Kidney glomerular epithelial cell (primary cell): Measurements from ENCODE around the gene MTURN.

Source experiments
- DNase-seq: peaks from one replicate; lab custom pipeline; 2025; lab: John Stamatoyannopoulos, UW

Gene MTURN

DNA sequence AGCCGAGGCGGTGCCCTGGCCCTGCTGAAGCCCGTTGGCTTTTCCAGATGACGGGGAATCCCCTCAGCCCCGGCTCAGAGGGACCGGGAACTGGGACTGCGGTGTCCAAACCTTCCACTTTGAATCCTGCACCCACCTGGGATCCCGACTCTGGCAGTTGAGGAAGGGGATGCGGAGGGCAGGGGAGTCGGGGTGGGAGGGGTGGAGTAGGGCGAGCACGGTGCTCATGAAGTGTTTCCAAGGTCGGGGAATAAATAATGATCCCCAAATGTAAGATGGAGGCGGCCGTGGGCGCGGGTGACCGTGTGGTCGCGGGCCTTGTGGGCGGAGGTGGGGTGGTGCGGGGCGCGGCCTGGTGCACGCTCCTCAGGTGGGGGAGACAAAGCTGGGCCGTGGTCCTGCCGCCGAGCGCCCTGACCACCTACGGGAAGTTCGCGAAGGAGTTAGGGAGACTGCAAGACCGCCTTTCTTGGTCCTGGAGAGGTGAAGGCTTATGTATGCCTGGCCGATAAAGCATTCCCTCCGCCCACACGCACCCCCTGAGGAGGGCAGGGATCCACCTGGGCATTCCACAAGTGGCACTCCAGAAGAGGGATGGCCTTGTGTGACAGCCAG lies 1.4 kb downstream of the MTURN start:
- DNase-seq: no peak

DNA sequence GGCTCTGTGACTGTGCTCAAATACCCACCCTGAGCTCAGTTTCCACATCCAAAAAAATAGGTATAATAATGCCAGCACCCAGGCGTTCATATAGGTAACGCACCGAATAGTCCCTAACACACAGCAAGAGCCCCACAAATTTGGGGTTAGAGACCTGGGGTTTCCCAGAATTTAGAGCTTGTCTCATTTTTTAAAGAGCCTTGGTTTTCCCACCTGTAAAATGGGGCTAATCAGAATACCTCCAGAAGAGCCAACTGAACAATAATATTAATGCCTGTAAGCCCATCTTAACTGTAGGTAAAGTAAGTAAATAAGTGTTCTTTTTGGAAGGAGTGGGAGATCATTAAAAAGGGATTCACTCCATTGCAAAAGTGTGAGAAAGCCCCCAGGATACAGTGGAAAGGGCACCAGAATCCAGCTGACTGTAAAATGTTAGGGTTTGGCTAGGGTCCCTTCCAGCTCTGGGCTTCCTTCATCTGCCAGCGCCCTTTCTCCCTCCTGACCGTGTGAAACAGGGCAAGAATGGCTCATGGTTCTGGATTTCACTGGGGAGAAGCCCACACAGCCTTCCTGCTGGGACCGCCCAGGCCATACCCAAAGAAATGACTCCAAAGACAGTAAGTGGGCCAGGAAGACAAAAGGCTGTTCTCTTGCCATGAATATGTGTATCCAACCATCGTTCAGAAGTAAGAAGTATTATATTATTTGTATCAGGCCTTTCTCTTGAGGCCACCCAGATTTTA lies 2.1 kb downstream of the MTURN start:
- DNase-seq: no peak

DNA sequence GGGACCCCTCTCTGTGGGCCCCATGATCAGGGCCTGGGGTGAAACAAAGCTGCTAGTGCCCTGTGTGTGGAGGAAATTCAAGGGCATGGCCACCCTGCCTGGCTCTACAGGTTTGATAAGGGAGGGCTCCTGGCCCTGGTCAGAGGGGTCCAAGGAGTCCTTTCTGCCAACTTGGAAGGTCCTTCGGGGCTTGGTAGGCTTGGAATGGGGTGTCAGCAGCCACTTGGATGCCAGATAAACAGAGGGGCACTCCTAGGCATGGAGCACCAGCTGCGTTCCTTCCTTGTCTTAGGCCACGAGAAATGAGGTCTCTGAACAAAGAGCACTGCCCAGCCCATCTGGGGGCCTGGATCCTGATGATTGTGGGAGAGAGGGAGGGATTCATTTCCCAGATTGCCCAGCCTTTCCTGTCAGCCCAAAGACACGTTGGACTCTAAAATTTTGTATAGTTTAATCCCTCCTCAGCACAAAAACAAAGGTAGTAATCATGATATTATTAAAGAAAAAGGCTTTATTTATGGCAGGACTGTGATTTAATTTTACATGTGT lies 5.1 kb downstream of the MTURN start:
- no peak for DNase-seq

DNA sequence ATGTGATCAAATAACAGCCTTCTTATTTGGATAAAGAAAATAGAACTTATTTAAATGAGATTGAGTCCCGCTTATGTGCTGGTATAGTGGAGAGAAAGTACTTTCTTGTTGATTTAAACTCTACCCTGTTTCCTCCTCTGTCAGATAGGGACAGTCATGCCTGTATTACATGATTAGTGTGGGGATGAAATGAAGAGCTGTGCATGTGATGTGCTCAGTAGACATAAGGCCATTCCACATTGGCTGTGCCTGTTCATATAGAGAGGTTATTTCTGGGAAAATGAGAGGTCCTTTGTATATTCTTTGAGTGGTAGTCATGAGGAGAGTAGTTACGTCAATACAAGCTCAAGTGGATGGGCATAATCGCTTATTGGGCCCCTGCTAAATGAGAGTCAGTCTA lies 5.7 kb downstream of the MTURN start:
- DNase-seq: no peak

DNA sequence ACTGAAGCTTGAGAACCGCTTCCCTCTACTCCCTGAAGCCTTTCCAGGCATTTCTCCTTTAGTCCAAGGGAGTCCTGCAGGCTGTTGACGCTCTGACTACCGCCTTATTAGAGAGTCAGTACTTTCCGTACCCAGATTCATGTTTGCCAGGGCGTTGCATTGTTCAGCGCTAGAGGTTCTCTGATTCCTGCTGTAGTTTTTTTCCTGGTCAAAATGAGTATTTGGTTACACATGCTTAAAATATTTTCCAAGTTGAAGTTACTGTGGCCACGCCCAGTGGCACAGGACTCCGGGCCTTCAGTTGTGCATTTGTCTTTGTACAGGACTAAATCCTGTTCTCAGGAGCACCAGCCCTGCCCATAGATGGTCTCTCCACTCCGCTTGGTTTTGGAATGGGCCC lies 7.9 kb downstream of the MTURN start:
- peak; percentile 64 for DNase-seq

DNA sequence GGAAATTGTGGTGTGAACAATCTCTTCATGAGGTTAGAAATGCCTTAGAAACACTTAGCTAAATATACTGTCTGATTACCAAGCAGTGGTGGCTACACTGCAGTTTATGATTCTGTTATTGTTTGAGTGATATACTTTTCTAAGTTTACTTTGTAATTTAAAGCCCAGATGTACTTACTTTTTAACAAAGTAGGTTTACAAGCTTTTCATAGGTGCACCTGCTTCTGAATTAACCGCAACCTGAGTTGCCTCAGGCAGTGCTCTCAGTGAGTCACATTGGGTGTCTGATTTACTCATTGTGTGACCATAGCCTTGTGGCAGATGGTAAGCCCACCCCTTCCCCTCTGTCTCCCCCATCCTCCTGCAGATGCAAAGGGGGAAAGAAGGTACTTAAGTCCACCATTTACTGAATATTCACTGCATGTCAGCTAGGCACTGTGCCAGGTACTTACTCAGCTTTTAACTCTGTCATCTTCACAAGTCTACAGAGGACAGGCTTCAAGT lies 9.0 kb downstream of the MTURN start:
- DNase-seq: no peak

DNA sequence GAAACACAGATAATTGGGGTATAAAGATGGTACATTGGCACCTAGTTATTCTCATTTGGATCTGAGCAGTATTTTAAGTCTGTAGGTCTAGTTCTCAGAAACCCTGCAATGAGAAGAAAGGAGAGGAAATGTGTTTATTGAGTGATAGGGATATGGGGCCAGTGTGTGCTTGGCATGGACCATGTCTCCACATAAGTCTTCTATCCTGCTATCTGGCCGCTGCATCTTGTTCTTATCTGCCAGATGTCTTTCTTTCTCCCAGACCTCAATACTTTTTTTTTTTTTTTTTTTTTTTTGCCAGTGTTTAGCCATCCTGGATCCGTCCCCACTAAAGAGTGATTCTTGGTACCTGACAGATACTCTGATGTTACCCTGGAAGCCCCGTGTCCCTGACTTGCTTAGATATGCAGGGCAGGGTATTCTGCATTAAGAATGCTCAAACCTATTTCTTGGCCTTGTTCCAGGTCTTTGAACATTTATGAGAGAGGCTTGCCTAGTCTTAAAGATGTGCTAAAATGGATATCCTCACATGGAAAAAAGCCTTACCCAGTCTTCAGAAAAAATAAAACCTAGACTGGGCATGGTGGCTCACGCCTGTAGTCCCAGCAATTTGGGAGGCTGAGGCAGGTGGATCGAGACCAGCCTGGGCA lies 10.0 kb downstream of the MTURN start:
- DNase-seq: no peak

DNA sequence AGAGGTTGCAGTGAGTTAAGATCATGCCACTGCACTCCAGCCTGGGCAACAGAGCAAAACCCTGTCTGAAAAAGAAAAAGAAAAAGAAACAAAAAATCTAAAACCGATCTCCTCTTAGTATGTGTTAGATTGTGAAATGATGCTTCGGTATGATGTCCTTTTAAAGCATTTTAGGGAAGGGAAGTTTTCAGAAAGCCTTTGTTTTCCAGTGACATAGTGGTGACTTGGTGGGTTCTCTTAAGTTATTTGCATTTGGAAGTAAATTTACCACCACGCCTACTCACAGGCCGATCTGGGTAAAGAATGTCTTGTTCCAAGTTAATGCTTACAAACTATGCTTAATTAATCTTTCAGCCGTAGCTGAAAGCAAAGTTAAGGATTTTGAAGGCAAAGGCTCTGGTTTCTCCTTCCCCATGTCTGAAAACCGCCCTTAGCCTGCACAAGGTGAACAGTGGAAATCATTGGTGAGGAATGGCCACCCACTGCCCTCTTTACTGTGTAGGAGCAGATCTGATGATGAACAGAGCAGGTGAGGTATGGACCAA lies 10.7 kb downstream of the MTURN start:
- no peak for DNase-seq

DNA sequence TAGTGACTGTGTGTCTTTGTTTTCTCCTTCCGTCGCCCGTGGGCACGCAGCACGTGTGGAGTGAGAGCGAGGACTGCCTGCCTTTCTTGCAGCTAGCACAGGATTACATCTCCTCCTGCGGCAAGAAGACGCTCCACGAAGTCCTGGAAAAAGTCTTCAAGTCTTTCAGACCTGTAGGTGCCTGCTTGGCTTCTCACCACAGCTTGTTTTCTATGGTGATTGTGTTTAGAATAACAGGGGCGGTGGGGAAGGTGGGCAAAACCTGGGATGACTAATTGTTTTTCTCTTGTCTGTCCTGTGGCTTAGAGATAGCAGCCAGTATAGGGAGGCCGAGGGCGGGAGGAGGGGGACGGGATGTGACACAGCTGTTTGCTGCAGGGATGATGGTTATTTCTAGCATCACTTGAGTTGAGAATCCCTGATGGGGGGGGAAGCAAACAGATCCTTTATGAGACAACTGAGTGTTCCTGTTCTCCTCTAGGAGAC lies 11.4 kb downstream of the MTURN start:
- DNase-seq: no peak

DNA sequence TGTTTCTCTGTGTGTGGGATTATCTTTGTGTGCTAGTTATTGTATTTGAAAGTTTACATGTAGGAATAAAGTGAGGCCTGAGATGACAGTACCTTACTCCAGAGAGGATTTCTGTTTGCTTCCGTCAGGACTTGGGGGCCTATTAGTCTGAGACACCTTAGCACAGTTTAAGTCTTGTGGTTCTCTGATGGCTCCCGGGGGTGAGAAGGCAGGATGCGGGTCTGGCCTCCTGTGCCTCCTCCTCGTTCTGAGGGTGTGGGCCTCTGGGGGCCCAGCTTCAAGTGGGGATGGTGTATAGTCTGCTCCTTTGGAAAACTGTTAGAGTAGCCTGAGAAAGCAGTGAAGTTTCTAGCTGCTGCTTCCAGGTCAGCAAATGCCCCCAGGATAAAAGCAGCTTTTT lies 12.4 kb downstream of the MTURN start:
- no peak for DNase-seq

DNA sequence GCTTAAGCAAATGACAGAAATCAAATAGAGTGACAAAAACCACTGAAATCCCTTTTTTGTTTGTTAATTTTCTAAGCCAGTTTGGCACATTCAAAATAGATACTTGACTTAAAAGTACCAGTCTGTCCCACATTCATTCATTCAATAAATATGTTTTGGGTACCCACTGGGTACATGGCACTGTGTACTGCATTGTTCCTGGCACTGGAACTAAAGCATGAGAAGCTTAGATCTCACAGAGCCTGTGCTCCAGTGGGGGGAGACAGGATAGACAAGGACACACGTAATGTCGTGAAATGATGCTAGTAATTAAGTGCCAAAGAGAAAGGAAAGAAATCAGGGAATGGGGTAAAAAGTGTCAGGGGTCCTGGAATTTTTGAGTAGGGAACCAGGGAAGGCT lies 13.0 kb downstream of the MTURN start:
- DNase-seq: no peak

DNA sequence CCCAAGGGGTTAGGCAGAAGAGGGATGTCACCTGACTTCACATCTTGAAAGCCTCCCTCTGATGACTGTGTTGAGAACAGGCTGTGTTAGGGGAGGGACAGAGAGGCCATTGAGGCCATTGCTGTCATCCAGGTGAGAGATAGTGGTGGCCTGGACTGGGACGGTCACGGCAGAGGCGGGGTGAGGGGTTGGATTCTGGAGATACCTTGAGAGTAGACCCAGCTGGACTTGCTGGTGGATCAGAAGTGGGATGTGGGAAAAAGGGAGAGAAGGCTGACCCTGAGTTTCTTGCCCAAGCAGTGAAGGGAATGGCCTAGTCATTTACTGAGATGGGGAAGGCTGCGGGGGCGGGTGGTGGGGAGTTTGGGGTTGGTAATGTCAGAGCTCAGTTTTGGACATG lies 13.6 kb downstream of the MTURN start:
- no peak for DNase-seq

DNA sequence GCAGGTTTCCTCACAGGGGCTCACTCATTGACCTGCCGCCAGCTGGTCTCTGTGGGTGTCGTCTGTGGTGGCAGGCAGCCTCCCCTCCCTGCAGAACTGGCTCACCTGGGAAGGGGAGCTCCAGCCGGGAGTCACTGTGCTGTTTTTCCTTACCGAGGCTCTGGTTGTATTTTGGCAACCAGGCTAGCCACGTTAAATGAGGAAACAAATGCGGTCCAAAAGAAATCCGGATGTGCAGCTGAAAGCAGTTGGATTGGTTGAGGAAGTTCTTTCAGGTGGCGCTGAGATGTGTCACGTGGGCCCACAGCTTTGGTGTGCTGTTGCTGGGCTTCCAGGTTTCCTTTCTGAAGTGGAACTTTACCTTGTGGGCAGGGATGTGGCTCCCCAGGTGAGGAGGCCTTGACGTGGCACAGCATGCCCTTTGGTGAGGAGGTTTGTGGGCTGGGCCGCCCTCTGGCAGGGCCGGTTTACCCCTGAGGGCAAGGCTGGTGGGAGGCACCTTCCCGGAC lies 14.2 kb downstream of the MTURN start:
- no peak for DNase-seq

DNA sequence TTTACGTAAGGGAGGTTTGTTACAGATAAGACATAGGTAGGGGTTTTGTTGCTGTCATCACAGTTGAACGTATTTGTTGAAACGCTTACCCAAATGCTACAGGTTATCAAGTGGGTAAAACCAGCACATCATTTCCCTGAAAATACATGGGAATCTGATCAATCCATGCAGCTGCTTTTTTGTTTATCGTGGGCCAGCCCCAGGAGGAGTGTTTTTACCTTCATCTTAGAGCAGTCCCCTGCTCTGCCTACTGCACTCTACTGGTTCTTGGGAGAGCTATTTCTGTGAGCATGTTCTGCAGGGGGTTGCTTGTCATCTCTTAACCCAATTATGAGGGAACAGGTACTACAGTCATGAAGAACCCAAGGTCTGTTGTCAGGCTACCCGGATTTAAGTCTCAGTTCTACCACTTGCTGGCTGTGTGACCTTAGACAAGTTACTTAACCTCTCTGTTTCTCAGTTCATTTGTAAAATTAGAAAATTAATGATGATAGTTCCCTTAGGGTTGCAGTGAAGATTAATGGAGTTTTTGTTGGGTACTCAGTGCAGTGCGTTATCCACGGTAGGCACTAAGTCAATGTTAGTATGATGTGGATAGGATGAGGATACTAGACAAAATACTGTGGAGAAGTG lies 15.0 kb downstream of the MTURN start:
- no peak for DNase-seq

DNA sequence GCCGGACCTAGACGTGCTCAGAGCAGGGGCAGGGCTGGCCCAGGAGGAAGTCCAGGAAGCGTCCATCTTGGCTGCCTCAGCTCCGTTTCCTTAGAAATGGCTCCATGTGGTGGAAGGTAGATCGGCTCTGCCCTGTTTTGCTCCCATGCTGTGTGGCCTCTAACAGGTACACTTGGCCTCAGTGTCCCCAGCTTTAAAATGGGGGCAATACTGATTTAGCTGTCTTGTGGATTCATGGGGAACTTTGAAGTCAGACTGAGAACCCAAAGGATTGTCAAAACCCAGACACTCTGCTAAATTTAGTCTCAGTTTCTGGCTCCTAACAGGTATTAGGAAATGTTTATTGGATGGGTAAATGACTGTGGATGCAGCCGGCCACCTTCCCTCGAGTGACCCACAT lies 15.9 kb downstream of the MTURN start:
- DNase-seq: no peak

DNA sequence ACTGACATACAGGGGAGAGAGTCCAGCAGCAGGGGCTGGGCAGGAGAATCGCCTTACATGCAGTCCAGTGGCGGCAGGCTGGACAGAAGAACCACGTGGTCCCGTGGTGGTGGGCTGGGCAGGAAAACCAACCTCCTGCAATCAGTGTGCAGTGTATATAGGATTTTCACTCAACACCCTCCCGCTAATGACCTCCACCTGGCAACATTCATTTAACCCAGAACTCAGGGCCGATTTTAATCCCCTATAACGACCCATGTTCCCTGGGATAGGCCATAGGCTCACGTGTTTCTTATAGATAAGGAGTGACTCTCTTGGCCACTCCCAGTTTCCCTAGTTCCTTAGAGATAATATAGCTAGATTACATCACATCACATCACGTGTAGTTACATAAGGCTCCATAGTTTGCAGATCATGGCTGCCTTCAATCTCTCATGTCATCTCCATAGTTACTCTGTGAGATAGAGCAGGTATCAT lies 19.4 kb downstream of the MTURN start:
- no peak for DNase-seq

DNA sequence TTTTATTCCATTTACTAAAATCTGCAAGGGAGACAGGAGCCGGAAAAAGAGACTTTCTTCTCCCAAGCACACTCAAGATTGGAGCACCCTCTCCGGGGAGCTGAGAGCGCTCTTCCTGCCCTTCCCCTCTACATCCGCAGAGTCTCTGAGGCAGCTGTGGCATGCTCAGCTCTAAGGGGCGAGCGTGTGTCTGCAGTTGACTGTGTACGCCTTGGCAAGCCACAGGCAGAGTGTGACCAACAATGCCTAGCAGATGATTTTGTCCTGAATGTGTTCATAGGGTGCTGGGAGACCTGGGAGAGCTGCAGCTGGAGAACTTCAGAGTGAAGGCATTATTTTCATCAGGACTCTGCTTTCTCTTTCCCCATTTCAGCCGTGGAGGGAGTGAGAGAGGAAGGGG lies 20.7 kb downstream of the MTURN start:
- no peak for DNase-seq

DNA sequence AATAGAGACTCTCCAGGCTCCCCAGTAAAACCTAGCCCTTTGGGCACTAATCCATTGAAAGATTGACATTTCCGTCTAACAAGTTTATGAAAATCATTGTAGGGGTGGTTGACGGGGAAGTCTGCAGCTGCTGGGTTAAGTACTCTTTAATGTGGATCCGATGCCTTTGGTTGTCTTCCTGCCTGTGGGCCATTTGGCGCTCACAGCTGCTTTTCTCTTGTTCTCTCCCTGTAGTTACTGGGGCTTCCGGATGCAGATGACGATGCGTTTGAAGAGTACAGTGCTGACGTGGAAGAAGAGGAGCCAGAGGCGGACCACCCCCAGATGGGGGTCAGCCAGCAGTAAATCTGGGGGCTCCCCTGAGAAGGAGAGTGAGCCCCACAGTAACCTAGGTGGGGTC lies 22.4 kb downstream of the MTURN start:
- no peak for DNase-seq

DNA sequence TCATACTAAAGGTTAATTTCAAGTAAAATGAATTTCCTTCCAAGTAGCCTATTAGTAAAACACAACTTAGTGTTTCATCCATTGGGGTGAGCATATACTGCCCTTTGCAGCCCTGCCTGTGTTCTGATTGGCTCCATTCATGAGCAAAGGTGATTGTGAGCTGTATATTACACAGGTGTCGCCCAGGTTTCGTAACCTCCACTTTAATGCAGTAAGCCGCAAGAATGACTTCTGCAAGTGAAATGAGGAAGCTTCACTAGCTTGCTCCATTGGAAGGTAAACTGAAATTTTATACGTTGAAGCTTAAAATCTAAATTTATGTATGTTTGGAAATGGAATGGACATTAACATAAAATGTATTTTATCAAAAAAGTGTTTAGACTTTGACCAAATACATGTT lies 24.4 kb downstream of the MTURN start:
- no peak for DNase-seq

DNA sequence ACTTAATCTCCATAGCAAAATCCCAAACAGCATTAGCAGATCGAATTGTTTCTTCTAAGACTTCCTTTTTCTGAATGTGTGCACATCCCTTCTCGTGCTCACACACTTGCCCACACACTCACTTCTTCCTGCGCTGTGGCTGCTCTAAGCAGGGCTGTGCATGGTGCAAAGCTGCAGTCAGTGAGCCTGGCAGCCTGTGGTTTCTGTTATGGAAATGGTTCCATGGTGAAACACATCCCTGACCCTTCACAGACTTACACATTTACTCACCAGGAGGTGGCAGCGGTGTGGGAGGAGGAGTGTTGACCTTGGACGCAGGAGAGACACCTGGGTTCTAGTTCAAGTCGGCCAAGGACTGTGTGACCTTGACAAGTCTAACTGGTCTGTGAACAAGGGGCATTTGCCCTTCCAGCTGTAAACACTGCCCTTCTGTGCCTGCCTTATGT lies 24.9 kb downstream of the MTURN start:
- no peak for DNase-seq

DNA sequence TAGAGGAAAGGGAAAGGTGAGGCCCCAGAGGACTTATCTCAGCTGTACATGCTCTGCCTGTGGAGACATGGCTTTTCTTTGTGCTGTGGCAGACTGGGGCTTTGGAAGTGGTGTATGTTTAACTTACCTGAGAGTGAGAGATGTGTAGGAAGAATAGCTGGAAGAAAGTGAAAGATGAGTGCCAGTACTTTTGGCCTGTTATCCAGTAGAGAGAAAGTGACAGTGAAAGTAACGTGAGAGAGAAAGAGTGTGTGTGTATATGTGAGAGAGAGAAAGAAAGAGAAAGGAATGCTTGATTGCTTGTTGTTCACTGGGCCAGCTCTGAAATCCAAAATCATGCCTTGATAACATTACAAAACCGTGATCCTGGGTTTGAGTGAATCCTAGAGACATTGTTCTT lies 25.5 kb downstream of the MTURN start:
- DNase-seq: no peak

DNA sequence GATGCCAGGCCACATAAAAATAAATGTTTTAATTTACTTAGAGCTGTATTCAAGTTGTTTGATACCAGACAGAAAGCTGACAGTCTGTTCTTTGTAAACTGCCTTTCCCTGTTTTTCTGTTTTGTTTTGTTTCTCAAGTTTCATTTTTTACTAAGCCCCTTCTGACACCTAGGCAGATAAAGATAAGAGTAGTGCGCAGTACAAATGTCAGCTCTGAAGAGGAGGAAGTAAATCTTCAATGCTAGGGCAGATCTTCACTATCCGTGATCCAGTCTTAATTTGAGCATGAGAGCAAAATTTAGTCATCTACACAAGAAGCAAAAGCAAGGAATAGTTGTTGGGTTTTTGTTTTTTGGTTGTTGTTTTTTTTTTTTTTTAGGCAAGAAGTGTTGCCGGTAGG lies 27.3 kb downstream of the MTURN start:
- no peak for DNase-seq
